HEK293T (cell line): Measurements from ENCODE around the gene CUBN.

ENCODE experiments used
- CTCF ChIA-PET: fragments of 350-600 bp; formaldehyde crosslinking; extraction: SDS; loops from one replicate; lab custom pipeline; 2021; ENCODE audit warnings: antibody characterized with exemption, inconsistent platforms; lab: Yijun Ruan, JAX
- POLR2A ChIA-PET: fragments of 350-600 bp; formaldehyde crosslinking; extraction: SDS; loops from one replicate; lab custom pipeline; 2020; ENCODE audit warnings: antibody characterized with exemption, inconsistent platforms; lab: Yijun Ruan, JAX
- DNase-seq: peaks from one replicate; pipeline ENCODE4 v3.0.0; 2012; ENCODE audit warnings: mixed read lengths; ENCODE audit errors: extremely low spot score
- ARNT ChIP-seq: fragments of 450-650 bp; IDR thresholded peaks from 2 replicates; pipeline ENCODE4 v1.6.1; 2017; ENCODE audit warnings: mild to moderate bottlenecking
- BHLHE40 ChIP-seq: fragments of 450-650 bp; IDR thresholded peaks from 2 replicates; pipeline ENCODE4 v1.6.1; 2016; ENCODE audit warnings: mild to moderate bottlenecking, moderate library complexity, borderline replicate concordance
- CTBP1 ChIP-seq: fragments of 450-650 bp; IDR thresholded peaks from 2 replicates; pipeline ENCODE4 v1.6.1; 2016; ENCODE audit warnings: borderline replicate concordance
- ELF4 ChIP-seq: fragments of 450-650 bp; IDR thresholded peaks from 2 replicates; pipeline ENCODE4 v1.6.1; 2017; ENCODE audit warnings: antibody characterized with exemption
- FOXA1 ChIP-seq: fragments of 450-650 bp; IDR thresholded peaks from 2 replicates; pipeline ENCODE4 v1.6.1; 2016; ENCODE audit warnings: mild to moderate bottlenecking
- FOXK2 ChIP-seq: fragments of 450-650 bp; IDR thresholded peaks from 2 replicates; pipeline ENCODE4 v1.6.1; 2016; ENCODE audit warnings: mild to moderate bottlenecking
- FOXM1 ChIP-seq: fragments of 450-650 bp; IDR thresholded peaks from 2 replicates; pipeline ENCODE4 v1.6.1; 2017; ENCODE audit warnings: mild to moderate bottlenecking, borderline replicate concordance
- HDGF ChIP-seq: fragments of 450-650 bp; IDR thresholded peaks from 2 replicates; pipeline ENCODE4 v1.6.1; 2017; ENCODE audit warnings: antibody characterized with exemption, borderline replicate concordance
- L3MBTL2 ChIP-seq: fragments of 450-650 bp; conservative IDR thresholded peaks from 2 replicates; pipeline ENCODE4 v1.6.1; 2016; ENCODE audit warnings: mild to moderate bottlenecking
- LEF1 ChIP-seq: fragments of 450-650 bp; IDR thresholded peaks from 2 replicates; pipeline ENCODE4 v1.6.1; 2017; ENCODE audit warnings: mild to moderate bottlenecking, borderline replicate concordance
- NFRKB ChIP-seq: fragments of 450-650 bp; IDR thresholded peaks from 2 replicates; pipeline ENCODE4 v1.6.1; 2016; ENCODE audit warnings: mild to moderate bottlenecking, moderate library complexity
- PKNOX1 ChIP-seq: fragments of 450-650 bp; IDR thresholded peaks from 2 replicates; pipeline ENCODE4 v1.6.1; 2016
- SP1 ChIP-seq: fragments of 450-650 bp; IDR thresholded peaks from 2 replicates; pipeline ENCODE4 v1.6.1; 2017
- SUZ12 ChIP-seq: fragments of 450-650 bp; IDR thresholded peaks from 2 replicates; pipeline ENCODE4 v1.6.1; 2016; ENCODE audit warnings: mild to moderate bottlenecking
- TARDBP ChIP-seq: fragments of 450-650 bp; IDR thresholded peaks from 2 replicates; pipeline ENCODE4 v1.6.1; 2016
- ZNF384 ChIP-seq: fragments of 450-650 bp; IDR thresholded peaks from 2 replicates; pipeline ENCODE4 v1.6.1; 2016

The CUBN gene

GRCh38 chr10:16945593-16945992, 184.0 kb downstream of the CUBN start:
- TF ChIP-seq LEF1 (no peak), SUZ12 (no peak), CTBP1 (no peak), SP1 (no peak), HDGF (no peak), ELF4 (no peak), ARNT (no peak), FOXK2 (no peak), NFRKB (no peak), L3MBTL2 (no peak), TARDBP (no peak), FOXA1 (no peak)
- CTCF ChIA-PET = no interaction called here
- DNase-seq = no peak
- POLR2A ChIA-PET = interaction anchor here (1.4 kb wide), 1 partner anchor 118 kb away, joined by 3 read pairs; no protein-coding TSS in a partner anchor

GRCh38 chr10:16944986-16945385, 184.6 kb downstream of the CUBN start:
- no peak for TF ChIP-seq TARDBP
- TF ChIP-seq HDGF = no peak
- no peak for TF ChIP-seq ELF4
- TF ChIP-seq CTBP1 = no peak
- no peak for TF ChIP-seq FOXK2
- TF ChIP-seq FOXA1 = no peak
- no peak for TF ChIP-seq NFRKB
- no peak for TF ChIP-seq ARNT
- TF ChIP-seq BHLHE40 = no peak
- no peak for TF ChIP-seq FOXM1
- TF ChIP-seq ZNF384 = no peak
- no peak for TF ChIP-seq SUZ12
- TF ChIP-seq PKNOX1 = no peak
- no peak for TF ChIP-seq SP1
- TF ChIP-seq L3MBTL2 = no peak
- no peak for TF ChIP-seq LEF1
- POLR2A ChIA-PET = interaction anchor here (1.4 kb wide), 1 partner anchor 118 kb away, joined by 3 read pairs; no protein-coding TSS in a partner anchor
- DNase-seq = no peak
- CTCF ChIA-PET = interaction anchor here (0.6 to 0.7 kb wide), 2 partner anchors 199 to 233 kb away, joined by 3 to 6 read pairs; no protein-coding TSS in a partner anchor

GRCh38 chr10:16944402-16944801, 185.2 kb downstream of the CUBN start:
- ChIA-PET CTCF (interaction anchor here (0.7 kb wide), 1 partner anchor 199 kb away, joined by 3 read pairs; no protein-coding TSS in a partner anchor), POLR2A (interaction anchor here (1.4 kb wide), 1 partner anchor 119 kb away, joined by 3 read pairs; no protein-coding TSS in a partner anchor)
- TF ChIP-seq SP1 = no peak
- no peak for TF ChIP-seq CTBP1
- no peak for TF ChIP-seq TARDBP
- no peak for TF ChIP-seq FOXK2
- TF ChIP-seq ZNF384 = no peak
- no peak for TF ChIP-seq BHLHE40
- TF ChIP-seq SUZ12 = no peak
- TF ChIP-seq ARNT = no peak
- TF ChIP-seq ELF4 = no peak
- TF ChIP-seq LEF1 = no peak
- TF ChIP-seq FOXA1 = no peak
- TF ChIP-seq PKNOX1 = no peak
- no peak for DNase-seq

- POLR2A ChIA-PET = interaction anchor here (1.4 kb wide), 1 partner anchor 120 kb away, joined by 3 read pairs; no protein-coding TSS in a partner anchor
- TF ChIP-seq LEF1 = no peak
- no peak for TF ChIP-seq ARNT
- no peak for TF ChIP-seq ZNF384
- no peak for TF ChIP-seq HDGF
- TF ChIP-seq L3MBTL2 = no peak
- TF ChIP-seq PKNOX1 = no peak
- TF ChIP-seq FOXA1 = no peak
- TF ChIP-seq TARDBP = no peak
- TF ChIP-seq BHLHE40 = no peak
- no peak for DNase-seq
- CTCF ChIA-PET = interaction anchor here (0.6 kb wide), 1 partner anchor 131 kb away, joined by 3 read pairs; no protein-coding TSS in a partner anchor
Measured at GRCh38 chr10:16943295-16944285, 186.0 kb downstream of the CUBN start.

- TF ChIP-seq PKNOX1 (no peak), L3MBTL2 (no peak), ZNF384 (no peak), FOXA1 (no peak), ARNT (no peak), CTBP1 (no peak), SUZ12 (no peak), NFRKB (no peak), FOXM1 (no peak), ELF4 (no peak)
- ChIA-PET CTCF (no interaction called here), POLR2A (no interaction called here)
- DNase-seq = no peak
Measured at GRCh38 chr10:16942381-16943078, 187.1 kb downstream of the CUBN start.
